H1 (cell line): ENCODE data around the gene CRTAC1. TPM values are rescaled to one million over a fixed set of nuclear protein-coding genes. Genes with fewer than 3 reads are reported as not detected.

ENCODE experiments used
- CREB1 ChIP-seq: IDR thresholded peaks from 2 replicates; pipeline ENCODE4 v1.6.1; 2012; ENCODE audit warnings: inconsistent platforms
- JUND ChIP-seq: IDR thresholded peaks from 2 replicates; pipeline ENCODE4 v1.6.1; 2011; ENCODE audit warnings: mild to moderate bottlenecking, improper control_type of control experiment, low read length
- SP1 ChIP-seq: IDR thresholded peaks from 2 replicates; pipeline ENCODE4 v1.6.1; 2011; ENCODE audit warnings: low read depth, low read length
- polyA plus RNA-seq, 7 experiments: library from polyadenylated mRNA; depleted of rRNA in 3 of 7; stranded (reverse) in 5 of 7; unstranded in 2 of 7; fragments of >200 nt in 5 of 7; fragments of 200-250 nt in 2 of 7; gene quantifications; 1 replicate in 5 of 7; 2 replicates in 1 of 7; 4 replicates in 1 of 7; pipeline versions ENCODE4 v1.2.1 to v1.2.3, GENCODE V29; 2011 to 2013; ENCODE audit warnings: missing spikeins in 2 of 7, mixed read lengths in 2 of 7
- total RNA-seq: library from RNA; stranded (reverse); fragmentation: NEBNext Ultra II Directional; extraction: Animal tissue kit (Norgen Biotek cat#: 25700); gene quantifications from 2 replicates; pipeline ENCODE4 v1.2.1, GENCODE V29; 2021
- TF ChIP-seq, protein P1 (sequence below): IDR thresholded peaks from 2 replicates; pipeline ENCODE4 v1.6.1; 2011; ENCODE audit warnings: low read length, improper control_type of control experiment
- TF ChIP-seq, protein P2 (sequence below): fragments of 300-600 bp; sonication (generic); IDR thresholded peaks from 2 replicates; pipeline ENCODE4 v1.7.1; 2012; ENCODE audit warnings: low read length, moderate library complexity, mild to moderate bottlenecking, inconsistent platforms; ENCODE audit not compliant: insufficient replicate concordance

CRTAC1 gene
- total and polyA plus RNA-seq, 2 of the 8 experiments (the other 6 are each of a cell fraction or from before 2014, with no cell fraction given) = 0.91 to 1.2 TPM

DNA sequence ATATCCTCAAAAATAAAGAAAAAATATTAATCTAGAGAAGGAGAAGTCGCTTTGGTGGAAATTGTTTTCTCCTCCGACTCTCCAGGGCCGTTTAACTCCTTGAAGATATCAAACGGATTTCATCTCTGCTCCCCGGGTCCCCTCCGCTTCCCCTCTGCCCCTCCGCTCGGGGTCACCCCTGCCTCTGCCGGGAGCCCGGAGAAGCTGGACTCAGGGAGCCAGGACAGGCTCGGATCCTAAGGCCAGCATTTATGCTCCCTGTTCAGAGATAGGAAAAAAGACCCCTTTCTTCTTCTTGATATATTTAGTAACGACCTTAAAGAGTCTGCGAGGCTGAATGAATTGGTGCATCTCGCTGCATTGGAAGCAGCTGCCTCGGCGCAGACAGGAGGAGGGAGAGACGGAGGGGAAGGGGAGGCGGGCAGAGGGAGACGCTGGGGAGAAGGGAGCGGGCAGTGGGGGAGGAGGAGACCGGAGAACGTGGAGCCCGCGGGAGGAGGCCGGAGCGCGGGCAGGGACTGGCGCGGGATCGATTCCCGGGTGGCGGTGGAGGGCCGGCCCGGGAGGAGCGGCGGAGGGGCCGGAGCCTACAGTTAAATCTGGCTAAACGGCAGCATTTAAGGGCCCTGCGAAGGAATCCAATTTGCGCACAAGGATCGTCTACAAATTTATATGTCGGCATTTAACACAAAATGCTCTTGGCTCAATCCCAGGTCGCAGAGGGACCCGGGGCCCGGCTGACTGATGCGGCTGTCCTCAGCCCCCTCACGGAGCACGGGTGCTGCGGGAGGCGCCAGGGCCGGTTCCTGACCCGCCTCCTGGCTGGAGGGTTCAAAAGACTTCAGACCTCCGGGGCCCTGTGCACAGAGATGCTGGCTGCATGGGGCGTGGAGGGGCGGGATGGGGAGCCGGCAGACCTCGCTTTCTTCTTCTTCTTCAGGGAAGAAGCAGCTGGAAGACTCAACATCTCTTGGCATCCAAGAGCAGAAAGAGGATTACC, 55.6 kb downstream of the CRTAC1 start (continued):
- TF ChIP-seq, protein P1, sequence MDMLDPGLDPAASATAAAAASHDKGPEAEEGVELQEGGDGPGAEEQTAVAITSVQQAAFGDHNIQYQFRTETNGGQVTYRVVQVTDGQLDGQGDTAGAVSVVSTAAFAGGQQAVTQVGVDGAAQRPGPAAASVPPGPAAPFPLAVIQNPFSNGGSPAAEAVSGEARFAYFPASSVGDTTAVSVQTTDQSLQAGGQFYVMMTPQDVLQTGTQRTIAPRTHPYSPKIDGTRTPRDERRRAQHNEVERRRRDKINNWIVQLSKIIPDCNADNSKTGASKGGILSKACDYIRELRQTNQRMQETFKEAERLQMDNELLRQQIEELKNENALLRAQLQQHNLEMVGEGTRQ = no peak
- TF ChIP-seq CREB1 = no peak
- TF ChIP-seq SP1 = no peak
- TF ChIP-seq JUND = no peak
- TF ChIP-seq, protein P2, sequence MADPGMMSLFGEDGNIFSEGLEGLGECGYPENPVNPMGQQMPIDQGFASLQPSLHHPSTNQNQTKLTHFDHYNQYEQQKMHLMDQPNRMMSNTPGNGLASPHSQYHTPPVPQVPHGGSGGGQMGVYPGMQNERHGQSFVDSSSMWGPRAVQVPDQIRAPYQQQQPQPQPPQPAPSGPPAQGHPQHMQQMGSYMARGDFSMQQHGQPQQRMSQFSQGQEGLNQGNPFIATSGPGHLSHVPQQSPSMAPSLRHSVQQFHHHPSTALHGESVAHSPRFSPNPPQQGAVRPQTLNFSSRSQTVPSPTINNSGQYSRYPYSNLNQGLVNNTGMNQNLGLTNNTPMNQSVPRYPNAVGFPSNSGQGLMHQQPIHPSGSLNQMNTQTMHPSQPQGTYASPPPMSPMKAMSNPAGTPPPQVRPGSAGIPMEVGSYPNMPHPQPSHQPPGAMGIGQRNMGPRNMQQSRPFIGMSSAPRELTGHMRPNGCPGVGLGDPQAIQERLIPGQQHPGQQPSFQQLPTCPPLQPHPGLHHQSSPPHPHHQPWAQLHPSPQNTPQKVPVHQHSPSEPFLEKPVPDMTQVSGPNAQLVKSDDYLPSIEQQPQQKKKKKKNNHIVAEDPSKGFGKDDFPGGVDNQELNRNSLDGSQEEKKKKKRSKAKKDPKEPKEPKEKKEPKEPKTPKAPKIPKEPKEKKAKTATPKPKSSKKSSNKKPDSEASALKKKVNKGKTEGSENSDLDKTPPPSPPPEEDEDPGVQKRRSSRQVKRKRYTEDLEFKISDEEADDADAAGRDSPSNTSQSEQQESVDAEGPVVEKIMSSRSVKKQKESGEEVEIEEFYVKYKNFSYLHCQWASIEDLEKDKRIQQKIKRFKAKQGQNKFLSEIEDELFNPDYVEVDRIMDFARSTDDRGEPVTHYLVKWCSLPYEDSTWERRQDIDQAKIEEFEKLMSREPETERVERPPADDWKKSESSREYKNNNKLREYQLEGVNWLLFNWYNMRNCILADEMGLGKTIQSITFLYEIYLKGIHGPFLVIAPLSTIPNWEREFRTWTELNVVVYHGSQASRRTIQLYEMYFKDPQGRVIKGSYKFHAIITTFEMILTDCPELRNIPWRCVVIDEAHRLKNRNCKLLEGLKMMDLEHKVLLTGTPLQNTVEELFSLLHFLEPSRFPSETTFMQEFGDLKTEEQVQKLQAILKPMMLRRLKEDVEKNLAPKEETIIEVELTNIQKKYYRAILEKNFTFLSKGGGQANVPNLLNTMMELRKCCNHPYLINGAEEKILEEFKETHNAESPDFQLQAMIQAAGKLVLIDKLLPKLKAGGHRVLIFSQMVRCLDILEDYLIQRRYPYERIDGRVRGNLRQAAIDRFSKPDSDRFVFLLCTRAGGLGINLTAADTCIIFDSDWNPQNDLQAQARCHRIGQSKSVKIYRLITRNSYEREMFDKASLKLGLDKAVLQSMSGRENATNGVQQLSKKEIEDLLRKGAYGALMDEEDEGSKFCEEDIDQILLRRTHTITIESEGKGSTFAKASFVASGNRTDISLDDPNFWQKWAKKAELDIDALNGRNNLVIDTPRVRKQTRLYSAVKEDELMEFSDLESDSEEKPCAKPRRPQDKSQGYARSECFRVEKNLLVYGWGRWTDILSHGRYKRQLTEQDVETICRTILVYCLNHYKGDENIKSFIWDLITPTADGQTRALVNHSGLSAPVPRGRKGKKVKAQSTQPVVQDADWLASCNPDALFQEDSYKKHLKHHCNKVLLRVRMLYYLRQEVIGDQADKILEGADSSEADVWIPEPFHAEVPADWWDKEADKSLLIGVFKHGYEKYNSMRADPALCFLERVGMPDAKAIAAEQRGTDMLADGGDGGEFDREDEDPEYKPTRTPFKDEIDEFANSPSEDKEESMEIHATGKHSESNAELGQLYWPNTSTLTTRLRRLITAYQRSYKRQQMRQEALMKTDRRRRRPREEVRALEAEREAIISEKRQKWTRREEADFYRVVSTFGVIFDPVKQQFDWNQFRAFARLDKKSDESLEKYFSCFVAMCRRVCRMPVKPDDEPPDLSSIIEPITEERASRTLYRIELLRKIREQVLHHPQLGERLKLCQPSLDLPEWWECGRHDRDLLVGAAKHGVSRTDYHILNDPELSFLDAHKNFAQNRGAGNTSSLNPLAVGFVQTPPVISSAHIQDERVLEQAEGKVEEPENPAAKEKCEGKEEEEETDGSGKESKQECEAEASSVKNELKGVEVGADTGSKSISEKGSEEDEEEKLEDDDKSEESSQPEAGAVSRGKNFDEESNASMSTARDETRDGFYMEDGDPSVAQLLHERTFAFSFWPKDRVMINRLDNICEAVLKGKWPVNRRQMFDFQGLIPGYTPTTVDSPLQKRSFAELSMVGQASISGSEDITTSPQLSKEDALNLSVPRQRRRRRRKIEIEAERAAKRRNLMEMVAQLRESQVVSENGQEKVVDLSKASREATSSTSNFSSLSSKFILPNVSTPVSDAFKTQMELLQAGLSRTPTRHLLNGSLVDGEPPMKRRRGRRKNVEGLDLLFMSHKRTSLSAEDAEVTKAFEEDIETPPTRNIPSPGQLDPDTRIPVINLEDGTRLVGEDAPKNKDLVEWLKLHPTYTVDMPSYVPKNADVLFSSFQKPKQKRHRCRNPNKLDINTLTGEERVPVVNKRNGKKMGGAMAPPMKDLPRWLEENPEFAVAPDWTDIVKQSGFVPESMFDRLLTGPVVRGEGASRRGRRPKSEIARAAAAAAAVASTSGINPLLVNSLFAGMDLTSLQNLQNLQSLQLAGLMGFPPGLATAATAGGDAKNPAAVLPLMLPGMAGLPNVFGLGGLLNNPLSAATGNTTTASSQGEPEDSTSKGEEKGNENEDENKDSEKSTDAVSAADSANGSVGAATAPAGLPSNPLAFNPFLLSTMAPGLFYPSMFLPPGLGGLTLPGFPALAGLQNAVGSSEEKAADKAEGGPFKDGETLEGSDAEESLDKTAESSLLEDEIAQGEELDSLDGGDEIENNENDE = no peak
